GM21576 (cell line): ENCODE results near the gene PPP1R9B.

Experiments used
- ATAC-seq: cut with Tn5 transposase; IDR thresholded peaks from one replicate; pipeline ENCODE4 v1.9.1; 2021; ENCODE audit warnings: mild to moderate bottlenecking, moderate library complexity; ENCODE audit not compliant: unreplicated experiment

PPP1R9B gene

DNA sequence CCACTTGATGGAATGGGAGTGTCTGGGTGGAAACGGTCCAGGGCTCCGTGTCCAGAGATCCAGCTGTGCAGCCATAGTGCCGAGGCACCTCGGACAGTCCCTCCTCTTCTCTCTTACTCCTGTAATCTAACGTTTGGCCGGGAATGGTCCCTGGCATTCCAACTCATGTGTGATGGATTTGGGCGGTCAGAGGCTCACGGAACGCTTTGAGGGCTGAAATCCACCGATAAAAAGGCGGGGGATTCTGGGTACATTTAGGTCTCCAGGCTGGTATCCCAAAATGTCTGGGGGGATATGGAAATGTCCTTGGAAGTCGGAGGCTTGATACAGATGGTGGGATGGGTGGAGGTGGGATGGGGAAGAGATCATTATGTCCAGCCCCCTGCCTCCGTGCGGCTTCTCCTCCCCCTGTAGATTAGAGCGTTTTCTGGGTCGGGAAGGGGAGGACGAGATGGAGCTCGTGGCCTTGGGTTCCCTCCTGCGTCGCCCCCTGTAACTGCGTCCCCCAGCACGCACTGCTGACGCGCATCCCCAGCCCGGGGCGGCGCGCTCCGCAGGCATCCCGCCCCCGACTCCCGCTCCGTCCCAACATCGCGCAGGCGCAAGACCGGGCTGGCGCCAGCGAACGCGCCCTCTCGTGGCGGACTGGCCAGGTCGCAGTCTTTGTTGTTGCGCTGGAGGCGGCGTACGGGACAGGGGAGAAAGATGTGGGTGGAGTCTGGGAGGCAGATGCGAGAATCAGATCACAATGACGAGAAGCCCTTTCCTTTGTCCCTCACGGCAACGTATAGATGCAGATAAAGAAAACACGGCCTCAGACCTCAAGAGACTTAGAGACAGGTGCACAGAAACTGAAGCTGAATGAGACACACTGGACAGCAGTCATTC, 10.8 kb upstream of the PPP1R9B start:
- ATAC-seq, result peak; percentile 76

DNA sequence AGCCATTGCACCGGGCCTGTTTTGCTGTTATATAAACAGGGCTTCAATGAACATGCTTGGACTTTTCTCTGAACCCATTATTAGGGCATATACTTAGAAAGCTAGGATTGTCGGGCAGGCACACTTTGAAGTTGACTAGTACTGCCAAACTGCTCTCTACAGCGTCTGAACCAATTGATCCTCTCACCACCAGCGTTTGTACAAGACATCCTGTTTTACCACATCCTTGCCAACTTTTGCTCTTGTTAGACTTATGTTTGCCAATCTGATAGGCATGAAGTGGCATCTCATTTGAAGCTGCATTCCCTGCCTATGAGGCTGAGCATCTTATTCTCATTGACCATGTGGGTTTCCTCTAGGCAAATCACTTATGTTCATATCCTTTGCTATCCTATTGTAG, 7.4 kb upstream of the PPP1R9B start:
- ATAC-seq, result no peak

DNA sequence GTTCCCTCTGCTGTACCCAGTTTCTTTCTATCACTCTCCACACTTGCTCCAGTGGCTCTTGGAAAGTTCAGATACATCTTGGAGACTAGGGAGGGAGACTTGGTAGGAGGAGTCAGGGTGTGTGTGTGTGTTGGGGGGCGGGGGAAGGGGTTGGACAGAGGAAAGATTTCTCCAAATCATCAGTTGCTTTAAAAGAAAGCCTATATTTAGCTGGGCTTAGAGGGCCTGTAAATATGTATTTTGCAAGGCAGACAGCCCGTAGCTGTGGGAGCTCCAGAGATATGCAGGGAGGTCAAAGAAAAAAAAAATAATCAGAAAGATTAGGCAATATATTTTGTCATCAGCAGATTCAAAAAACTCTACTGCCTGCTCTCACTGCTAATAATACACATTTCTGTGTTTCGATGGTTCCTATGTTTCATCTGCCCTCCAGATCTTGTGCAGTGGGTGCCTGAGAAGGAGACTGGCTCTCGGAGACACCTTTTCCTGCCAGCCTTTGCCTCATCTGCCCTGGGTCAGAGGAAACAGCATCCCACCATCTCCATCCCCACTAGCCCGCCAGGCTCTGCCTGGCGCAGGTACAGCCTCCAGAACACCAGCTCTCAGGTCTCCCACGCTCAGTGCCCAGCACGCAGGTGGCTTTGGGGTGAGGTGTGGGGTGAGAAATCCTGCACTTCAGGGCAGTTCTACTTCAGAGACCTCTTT, 4.8 kb upstream of the PPP1R9B start:
- no peak for ATAC-seq

DNA sequence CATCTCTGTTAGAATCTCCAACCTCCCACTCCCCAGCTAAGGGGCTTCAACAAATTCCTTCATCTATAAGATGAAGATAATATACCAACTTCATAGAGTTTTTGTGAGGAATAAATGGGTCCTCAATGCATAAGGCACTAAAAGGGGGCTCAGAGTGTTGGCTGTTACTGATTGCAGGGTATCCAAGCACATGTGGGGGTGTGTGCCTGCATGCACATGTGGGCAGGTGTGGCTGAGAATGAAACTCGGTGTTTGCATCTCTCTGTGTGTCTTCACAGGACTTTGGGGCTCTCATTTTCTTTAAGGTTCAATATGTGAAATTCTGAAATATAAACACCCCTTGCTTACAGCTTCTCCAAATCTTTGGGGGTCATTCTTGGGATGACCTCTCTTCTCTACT, 4.1 kb upstream of the PPP1R9B start:
- ATAC-seq, result no peak

DNA sequence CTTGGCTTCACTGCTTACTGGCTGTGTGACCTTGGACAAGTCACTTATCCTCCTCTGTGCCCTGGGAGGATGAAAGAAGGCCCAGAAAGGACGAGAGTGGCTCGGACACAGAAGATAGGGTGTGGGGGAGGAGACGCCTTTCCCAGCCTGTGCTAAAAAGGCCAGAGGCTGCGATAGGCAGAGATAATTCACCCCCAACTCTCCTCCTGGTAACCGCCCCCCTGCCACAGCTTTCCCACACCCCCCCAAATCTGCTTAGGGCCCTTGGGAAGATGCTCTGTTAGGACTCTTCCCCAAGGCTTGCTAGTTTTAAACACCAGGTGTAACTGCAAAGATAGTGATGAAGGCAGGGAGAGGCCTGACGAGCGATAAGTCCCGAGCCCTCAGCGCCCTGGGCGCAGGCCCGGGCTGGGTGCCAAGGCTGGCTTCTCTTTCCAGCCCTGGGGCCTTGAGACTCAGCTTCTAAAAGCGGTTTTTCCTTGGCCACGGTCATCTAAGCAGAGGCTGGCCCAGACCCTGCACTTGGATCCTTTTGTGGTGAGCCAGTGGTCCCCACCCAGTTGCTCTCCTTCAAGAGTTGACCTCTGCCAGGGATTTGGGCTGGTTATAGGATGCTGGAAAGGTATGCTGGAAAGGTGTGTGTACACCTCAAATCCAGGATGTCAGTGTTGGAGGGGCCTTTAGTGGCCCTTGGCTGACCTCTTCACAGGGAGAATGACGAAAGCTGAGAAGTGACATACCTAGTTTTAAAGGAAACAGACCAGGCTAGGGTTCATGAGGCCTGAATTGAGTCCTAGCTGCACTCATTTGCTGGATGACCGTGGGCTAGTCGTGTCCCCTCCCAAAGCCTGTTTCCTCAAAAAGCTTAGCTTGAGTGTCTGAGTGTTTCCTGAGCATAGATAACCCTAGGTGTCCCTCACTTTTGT, 3.4 kb upstream of the PPP1R9B start:
- no peak for ATAC-seq

DNA sequence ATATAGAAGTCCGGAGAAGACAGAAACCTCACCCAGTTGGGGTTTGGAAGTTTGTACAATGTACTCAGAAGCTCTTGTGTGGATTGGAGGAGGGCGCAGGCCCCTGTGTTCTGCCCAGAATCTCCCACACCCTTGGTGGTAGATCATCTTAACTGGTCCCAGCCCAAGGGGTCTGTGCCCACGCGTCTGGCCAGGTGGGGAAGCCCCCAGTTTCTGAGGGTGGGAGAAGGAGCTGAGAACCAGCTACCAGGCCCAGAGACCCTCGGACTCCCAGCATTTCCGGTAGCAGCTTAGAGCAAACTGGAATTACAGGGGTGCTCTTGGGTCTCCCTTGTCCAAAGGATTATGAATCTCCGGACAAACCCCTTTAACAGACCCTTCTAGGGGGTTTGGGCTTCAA, 2.3 kb upstream of the PPP1R9B start:
- no peak for ATAC-seq

DNA sequence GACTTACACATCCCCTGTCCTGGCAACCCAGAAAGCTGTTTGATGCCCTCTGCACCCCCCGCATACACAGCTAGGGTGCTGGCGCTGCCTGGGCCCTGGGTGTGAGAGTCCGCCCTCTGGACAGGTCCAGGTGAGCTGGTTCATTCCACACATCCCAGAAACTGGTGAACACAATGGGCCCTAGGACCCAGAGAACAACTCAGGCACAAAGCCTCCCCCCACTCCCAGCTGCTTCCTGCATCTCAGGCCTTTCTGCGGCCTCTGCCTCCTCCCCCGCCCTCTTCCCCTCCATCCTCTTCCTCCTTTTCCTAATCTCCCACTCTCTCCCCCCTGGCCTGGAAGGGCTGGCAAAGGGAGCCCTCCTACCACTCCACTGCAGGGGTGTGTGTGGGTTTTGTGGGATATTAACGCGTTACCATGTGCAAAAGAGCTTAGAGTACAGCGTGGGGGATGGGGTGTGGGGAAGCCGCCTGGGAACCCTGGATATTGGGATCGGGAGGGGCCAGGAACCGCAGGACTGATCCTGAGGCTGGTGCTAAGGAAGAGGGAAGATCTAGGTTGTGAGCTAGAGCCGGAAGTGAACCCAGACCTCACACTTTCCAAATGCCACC, 1.6 kb upstream of the PPP1R9B start:
- peak; percentile 24 for ATAC-seq

DNA sequence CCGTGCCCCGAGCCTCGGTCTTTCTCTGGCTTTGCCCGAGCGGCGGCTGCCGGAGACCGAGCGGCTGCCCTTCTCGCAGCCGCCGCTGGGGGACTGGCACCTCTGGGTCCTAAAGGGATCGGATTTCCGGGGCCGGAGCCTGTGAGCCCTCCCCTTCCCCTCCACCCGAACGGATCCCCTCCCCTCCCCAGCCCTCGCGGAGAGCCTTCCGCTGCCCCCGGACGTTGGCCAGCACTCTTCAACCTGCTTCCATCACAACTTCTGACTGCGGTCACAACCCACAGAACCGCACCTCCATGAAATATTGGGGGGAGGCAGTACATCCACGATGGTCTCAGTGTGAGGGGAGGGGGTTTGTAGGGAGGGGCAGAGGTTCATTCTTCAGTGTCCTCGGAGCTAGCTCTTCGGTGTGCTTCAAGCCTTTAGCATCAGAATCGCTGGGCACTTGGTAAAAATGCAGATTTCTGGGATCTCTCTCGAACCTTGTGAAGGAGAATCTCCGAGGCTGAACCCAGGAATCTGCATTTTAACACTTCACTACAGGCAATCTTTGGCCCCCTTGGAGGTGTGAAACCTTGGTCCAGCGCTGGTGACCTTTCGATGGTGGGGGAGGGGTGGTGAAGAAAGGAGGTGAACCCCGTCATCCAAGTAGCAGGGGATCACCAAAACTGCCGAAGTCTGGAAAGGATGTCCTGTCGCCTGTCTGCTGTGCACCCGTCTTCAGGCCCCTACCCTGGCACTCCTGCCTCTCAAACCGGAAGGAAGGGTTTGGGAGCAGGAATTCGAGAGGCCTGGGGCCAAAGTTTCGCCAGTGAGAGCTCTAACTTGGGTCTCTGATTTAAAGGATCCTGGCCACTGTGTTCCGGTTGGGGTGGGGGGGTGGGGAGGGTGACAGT, 812 bp upstream of the PPP1R9B start:
- ATAC-seq, result peak; percentile 36

DNA sequence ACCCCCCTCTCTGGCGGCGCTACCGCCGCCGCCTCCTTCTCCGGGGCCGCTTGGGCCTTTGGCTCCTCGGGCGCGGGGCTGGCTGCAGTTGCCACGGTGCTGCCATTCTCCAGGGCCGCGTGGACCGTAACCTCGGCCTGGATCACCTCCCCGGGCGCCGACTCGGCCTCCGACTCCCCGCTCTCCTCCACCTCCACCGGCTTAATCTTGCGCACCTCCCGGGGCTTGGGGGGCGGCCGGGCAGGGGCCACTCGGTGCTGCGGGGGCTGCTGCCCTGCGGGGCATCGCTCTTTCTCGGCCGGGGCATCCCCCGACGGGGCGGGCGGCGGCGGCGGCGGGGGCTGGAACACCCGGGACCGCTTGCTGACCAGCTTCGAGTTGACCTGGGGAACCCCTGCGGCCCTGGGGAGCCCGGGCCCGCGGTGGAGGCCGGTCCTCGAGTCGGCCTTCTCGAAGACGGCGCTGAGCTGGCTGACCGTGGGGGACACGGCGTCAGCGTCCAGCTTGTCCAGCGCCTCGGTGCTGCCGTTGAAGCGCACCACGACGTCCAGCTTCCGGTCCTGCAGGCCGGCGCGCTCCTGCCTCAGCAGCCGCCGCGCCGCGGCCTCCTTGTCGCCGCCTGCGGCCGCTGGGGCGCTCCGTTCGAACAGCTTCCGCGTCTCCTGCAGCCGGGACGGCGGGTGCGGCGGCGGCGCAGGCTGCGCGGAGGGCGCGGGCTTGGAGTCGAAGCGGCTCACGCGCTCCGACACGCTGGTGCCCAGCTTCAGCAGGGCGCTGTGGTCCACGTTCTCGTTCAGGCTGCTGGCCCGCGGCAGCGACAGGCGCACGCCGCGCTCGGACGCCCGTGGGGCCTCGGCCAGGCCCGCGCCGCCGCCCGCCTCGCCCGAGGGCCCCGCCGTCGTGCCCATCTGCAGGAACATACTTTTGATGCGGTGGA, 792 bp downstream of the PPP1R9B start:
- no peak for ATAC-seq

DNA sequence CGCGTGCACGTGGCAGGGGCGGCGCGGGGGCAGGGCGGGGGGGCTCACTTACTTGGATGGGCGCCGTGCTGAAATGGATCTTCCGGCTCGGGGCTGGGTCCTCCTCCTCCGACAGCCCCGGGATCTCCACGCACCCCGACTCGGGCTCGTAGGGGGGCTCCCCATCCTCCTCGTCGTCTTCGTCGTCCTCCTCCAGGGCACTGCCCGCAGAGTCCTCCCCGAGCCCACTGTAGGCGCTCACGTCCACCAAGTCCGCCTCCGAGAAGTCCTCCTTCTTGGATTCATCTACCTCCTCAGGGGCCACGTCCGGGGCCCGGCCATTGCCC, 1.4 kb downstream of the PPP1R9B start:
- ATAC-seq, result no peak

DNA sequence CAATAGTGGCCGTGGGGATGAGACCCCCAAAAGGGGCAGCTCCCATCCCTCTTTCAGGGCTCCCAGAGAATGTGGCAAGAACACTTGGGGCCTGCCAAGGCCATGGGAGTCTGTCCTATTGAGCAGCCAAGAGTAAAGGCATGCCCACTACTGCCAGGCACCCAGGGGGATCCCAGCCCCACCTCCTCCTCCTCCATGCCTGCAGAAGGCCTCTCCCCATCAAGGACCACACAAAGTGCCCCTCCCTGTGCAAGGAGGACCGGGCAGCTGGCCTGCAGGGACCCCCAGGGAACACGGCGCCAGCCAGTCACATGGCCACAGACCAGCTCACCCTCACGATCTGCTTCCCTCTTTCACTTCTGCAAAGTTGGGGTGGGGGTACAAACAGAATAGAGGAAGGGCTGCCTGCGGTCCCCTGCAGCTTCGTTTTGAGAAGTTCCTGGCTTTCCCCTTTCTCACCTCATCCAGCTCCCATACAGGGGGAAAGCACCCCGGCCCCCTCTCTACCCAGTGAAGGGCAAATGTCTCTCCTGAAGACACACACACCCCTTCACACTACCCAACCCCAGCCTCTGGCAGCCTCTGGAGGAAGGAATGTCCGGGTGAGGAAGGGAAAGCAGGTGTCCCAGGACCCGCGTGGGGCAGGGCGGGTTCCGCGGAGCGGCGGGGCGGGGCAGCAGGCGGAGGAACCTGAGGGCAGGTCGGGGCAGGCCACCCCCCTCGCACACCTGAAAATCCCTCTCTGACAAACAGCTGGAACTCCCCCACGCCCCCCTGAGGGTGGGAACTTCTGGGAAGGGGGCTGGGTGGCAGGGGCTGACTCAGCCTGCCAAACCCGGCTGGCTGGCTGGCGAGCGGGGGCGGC, 2.0 kb downstream of the PPP1R9B start:
- peak; percentile 35 for ATAC-seq

DNA sequence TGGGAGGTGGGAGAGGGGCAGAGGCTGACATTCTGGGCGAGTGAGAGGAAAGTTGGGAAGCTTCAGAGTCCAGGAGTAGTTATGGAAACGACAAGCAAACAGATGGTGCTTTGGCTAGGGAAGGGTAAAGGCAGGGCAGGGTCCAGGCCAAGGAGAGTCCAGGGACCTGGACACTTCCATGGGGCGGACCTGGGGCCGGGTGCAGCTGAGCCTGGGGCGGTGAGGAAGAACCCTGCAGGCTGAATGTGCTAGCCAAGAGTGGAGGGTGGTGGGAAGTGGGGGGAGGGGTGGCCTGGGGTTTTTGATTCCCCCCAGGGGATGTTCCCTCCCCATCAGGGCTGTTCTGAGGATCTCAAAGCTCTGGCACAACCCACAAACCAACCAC, 2.6 kb downstream of the PPP1R9B start:
- no peak for ATAC-seq

DNA sequence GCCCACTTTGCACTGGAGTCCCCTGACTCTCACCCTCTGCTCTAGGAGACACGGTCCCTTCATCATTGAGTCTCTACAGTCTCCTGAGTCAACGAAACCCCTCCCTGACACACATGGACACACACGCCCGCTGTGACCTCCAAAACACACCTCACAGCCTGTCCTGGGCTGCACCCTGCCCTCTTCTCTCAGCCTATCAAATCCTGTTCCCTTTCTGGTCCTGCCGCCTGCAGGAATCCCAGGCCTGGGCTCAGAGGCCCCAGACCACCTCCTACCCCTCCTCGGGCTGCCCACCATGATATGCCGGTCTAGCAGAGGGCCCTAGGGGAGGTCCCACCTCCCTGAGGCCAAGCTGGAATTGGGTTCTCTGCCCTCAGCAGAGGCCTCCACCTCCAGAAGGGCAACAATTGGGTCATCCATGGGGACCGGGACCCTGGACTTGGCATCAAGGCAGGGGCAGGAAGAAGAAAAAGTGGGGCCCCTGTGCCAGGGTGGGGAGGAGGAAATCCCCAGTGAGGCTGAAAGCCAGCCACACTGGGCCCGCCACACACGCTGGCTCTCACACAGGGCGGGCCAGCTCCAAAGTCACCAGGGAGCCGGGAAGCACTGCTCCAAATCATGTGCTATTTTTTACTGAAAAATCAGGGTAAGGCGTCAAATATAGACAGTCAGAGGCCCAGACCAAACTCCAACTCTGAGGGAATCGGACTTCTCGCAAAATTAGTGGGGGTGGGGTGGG, 3.4 kb downstream of the PPP1R9B start:
- ATAC-seq, result no peak

DNA sequence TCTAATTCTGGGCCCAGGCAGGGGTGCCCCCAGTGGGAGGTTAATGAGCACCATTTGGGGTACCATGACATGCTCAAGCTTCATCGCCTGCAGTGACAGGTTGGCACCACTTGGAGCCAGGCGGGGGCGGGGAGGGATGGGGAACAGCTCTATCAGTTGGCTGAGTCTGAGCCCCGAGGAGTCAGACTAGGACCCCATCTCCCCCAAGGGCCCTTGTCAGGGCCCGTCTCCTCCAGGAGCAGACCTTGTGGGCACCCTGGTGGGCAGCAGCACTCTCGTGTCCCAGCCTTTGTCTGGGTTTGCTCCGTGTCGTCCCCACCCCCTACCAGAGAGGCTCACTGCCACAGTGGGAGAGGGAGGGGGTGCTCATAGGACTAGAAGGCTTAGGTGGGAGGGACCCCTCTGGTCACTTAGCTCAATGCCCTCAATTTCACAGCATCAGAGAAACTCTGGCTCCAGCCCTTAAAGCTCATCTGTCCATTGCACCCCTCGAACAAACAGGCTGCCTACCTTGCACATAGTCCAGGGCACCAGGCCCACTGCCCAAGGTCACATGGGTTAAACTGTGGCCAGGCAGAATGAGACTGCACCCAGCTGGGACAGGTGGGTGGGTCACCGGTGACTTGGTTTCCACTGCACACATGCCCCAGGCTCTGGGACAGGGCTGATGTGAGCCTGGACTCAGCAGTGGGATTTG, 4.1 kb downstream of the PPP1R9B start:
- ATAC-seq, result no peak

DNA sequence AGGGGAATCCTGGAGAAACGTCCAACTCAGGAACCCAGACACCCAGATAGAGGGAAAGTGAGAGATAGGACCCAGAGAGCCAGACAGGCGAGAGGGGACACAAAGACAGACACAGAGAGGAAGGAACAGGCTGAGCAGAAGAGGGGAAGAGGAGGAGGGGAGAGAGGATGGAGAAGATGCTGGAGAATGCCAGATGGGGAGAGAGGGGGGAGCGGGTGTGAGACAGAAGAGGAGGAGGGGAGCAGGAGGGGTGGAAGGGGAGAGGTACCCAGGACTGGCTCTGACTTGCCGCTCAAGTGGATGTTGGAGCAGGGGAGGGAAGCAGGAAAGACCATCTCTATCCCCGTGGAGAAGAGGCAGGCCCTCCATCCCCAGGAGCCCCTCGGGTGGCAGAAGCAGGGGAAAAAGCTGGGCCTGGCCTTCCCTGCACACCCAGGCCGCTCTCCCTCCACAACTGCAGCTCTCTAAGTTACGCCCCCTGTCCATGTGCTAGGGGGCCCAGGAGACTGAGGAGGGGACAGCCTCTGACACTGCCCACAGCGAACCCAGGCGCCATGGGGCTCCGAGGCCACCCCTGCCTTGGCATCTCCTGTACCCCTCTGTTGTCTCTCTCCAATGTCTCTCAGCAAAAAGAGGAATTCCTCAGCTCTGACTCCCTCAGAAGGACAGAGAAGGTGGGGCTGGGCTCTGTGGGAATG, 4.8 kb downstream of the PPP1R9B start:
- no peak for ATAC-seq
